Activated CD4-positive, alpha-beta T cell treated with anti-CD3 and anti-CD28 coated beads, Interleukin-2, amount 50 U/mL, for 16 hours (primary cell): ENCODE results near the gene SPHK1.

Source experiments
- DNase-seq: peaks from one replicate; pipeline ENCODE4 v3.0.0-alpha.2; 2020

SPHK1 gene

DNA sequence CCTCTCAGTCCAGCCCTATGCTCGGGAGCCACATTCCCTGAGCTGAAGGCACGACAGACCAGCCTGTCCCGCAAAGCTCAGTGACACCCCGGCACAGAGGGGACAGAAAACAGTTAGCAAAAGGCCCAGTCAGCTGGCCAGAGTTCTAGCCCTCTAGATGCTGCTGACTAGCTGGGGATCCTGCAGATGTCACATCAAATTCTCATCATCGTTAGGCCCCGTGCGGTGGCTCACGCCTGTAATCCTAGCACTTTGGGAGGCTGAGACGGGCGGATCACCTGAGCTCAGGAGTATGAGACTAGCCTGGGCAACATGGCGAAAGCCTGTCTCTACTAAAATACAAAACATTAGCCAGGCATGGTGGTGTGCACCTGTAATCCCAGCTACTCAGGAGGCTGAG, 51.3 kb downstream of the SPHK1 start:
- DNase-seq = no peak
